Measurements from ENCODE around the gene SIPA1L2. TPM values are rescaled to one million over a fixed set of nuclear protein-coding genes. Genes with fewer than 3 reads are reported as not detected.
A peak's percentile ranks its signal among the peaks of the same experiment; 100 is the strongest.

SIPA1L2 gene, protein sequence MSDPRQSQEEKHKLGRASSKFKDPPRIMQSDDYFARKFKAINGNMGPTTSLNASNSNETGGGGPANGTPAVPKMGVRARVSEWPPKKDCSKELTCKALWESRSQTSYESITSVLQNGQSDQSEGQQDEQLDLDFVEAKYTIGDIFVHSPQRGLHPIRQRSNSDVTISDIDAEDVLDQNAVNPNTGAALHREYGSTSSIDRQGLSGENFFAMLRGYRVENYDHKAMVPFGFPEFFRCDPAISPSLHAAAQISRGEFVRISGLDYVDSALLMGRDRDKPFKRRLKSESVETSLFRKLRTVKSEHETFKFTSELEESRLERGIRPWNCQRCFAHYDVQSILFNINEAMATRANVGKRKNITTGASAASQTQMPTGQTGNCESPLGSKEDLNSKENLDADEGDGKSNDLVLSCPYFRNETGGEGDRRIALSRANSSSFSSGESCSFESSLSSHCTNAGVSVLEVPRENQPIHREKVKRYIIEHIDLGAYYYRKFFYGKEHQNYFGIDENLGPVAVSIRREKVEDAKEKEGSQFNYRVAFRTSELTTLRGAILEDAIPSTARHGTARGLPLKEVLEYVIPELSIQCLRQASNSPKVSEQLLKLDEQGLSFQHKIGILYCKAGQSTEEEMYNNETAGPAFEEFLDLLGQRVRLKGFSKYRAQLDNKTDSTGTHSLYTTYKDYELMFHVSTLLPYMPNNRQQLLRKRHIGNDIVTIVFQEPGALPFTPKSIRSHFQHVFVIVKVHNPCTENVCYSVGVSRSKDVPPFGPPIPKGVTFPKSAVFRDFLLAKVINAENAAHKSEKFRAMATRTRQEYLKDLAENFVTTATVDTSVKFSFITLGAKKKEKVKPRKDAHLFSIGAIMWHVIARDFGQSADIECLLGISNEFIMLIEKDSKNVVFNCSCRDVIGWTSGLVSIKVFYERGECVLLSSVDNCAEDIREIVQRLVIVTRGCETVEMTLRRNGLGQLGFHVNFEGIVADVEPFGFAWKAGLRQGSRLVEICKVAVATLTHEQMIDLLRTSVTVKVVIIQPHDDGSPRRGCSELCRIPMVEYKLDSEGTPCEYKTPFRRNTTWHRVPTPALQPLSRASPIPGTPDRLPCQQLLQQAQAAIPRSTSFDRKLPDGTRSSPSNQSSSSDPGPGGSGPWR (N-terminal part only)
- polyA plus RNA-seq (ENCODE audit: insufficient read length): 40.1 TPM

GRCh38 chr1:232630047-232630893 lies at the start of gene SIPA1L2:
TSS of gene SIPA1L2 (minus strand) at chr1:232630133. CDS start at chr1:232515339, 114,794 bp downstream.
- peak; percentile 96 for DNase-seq

DNA sequence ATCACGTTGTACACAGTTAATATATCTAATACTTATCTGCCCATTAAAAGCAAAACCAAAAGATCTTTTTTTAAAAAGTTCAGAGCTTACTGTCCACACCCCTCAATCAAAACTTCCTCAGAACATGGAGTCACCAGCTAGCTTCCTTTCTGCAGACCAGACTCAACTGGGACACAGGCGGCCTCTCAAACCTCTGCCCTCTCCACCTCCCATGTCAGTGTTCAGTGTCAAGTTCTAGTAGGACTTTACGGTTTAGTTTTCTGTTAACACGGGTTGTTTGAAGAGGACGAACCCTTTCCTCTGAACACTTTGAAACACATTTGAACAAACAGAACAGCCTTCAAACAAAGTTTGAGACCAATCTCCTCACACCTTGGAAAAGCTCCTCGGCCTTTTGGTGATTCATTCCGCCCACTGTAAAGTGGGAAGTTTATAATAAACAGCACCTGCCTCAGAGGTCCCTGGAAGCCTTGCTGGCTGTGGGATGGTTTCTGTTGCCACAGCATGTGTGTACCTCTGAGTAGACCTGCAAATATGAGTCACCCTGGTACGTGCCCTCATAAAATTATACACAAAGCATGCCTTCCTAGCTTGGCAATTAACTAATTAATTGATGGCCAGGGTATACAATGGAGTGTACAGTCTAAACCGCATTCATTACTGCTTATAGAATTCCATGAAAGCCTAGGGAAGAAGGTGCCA lies 48.4 kb upstream of the SIPA1L2 start:
- no peak for DNase-seq

- DNase-seq: no peak
Observed at GRCh38 chr1:232676307-232676706, 46.4 kb upstream of the SIPA1L2 start.

- DNase-seq: no peak
Observed at GRCh38 chr1:232675898-232676297, 46.0 kb upstream of the SIPA1L2 start.

- DNase-seq: peak; percentile 43
Observed at GRCh38 chr1:232675260-232675659, 45.3 kb upstream of the SIPA1L2 start.

- no peak for DNase-seq
Observed at GRCh38 chr1:232673256-232673655, 43.3 kb upstream of the SIPA1L2 start.

DNA sequence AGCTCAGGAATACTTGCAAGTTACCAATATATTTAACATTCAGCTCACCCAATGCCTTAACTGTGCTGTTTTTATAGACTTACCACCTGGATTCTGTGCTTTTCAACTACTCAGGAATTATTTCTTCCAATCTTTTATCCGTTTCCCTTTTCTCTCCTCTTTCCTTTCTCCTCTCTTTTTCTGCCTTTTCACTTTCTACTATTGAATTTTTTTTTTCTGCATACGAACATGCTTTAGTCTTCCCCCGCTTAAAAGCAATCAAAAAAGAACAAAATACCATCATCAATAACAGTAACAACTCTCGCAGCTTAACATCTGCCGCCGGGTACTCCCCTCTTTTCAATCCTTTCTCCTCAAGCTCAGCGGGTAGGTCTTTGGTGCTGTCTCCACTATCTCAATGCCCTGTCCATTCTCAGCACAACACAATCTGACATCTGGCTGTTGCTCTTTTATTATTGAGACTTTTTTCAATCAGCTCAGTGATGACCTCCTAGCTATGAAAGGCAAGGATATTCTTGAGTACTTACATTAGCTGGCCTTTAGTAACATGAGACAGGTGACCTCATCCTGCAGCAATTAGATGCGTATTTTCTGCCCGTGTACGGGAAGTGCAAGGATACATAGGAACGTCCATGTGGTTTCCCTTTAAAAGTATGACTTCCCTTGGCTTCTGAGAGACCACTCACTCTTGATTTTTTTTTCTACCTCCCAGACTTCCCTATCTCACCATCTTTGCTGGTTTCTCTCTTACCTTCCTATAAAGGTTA lies 40.2 kb upstream of the SIPA1L2 start:
- no peak for DNase-seq

- DNase-seq: peak; percentile 67
Observed at GRCh38 chr1:232667778-232668165, 37.8 kb upstream of the SIPA1L2 start.

DNA sequence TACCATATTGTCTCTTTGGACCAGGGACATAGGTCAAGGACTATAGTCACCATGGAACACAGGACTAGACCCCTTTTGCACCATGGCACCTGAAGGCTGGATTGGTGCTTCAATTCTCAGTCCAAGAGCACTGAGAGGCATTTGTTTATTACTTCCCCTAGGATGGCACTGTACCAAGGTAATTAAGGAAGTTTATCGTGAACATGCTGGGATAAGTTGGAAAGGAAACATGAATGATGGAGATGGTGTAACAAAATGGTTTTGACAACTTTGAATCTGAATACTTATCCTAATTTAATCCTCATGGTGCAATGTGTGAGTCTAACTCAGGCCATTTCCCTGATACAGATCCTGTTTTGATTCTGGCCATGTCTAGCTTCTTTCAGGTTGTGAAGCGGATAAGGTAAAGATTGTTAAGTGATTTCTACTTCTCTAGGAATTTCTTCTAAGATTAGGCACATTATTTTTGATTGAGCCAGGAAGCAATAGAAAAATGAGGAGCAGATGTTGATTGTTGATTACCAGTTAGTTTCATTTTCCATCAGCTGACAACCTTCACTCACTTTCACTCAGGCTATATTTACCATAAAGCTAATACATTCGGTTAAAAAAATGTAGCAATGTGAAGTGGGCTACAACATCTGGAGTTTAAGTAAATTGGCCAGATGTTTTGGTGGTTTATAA lies 37.3 kb upstream of the SIPA1L2 start:
- no peak for DNase-seq

DNA sequence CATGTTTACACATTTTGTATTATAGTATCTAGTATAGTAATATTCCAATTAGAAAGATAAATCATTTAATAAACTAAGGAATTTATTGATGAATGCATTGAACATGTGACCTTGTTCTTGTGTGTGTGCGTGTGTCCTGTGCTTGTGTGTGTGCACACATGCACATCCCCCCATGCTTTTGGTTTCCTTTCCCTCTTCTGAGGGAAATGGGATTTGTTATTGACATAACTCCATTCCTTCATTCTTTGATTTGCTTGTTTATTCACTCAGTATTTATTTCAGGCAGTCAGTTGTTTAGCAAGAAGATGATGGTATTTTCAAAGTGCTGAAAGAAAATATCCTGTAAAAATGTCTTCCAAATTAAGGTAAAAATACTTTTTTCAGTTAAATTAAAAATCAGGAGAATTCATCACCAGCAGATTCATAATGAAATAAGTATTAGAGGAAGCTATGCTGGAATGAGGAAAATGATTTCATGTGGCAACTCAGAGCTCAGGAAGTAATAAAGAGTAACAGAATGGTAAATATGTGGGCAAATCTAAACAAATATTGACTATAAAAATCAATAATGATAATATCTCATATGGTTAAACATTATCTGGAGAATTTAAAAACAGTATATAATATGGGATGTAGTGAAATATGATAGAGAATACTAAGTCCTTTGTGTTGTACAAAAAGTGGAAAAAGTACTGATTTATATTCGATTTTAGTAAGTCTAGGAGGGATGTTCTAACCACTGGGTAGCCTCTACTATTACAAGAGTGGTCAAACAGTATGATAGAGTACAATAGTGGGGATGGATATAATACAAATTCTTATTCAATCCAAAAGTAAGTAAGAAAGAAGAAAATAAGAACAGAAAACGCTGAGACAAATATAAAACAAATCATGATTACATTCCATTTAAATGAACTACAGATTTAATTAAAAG lies 35.2 kb upstream of the SIPA1L2 start:
- no peak for DNase-seq

DNA sequence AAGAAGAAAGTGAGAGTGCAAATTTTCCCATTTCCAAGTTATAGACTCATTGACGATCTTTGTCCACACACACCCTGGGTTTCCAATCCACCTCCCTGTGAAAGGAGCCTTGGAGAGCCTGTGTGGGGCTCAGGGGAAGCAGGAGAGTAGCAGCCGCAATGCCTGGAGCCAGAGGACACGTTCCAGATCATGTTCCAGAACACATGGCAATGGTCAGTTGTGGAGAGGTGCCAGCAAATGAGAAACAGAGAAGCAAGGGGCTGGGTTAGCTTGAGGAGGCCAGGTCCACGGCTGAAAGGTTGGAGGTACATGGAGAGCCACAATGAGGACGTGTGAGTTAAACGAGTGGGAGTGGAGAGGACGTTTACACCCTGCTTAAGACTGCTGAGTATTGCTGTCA lies 33.0 kb upstream of the SIPA1L2 start:
- DNase-seq: no peak

DNA sequence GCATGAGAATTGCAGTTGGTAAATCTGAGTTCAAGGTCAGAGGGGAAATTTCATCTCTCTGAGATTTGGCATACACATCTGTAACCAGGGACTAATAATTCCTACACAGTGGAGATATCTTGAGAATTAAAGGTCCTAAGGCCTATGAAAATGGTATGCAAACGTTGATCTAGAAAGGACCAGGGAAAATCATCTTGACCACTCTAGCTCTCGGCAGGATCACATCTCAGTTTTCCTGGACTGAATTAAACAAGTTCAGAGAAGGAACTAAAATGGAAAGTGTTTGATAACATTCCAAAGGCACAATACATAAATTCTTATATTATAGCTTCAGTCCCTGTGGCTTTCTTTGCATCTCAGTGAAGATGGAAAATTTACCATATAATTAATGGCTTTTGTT lies 28.5 kb upstream of the SIPA1L2 start:
- DNase-seq: no peak

- no peak for DNase-seq
Observed at GRCh38 chr1:232657426-232658005, 27.6 kb upstream of the SIPA1L2 start.

GRCh38 chr1:232655746-232656085 lies 25.8 kb upstream of the SIPA1L2 start:
- no peak for DNase-seq

DNA sequence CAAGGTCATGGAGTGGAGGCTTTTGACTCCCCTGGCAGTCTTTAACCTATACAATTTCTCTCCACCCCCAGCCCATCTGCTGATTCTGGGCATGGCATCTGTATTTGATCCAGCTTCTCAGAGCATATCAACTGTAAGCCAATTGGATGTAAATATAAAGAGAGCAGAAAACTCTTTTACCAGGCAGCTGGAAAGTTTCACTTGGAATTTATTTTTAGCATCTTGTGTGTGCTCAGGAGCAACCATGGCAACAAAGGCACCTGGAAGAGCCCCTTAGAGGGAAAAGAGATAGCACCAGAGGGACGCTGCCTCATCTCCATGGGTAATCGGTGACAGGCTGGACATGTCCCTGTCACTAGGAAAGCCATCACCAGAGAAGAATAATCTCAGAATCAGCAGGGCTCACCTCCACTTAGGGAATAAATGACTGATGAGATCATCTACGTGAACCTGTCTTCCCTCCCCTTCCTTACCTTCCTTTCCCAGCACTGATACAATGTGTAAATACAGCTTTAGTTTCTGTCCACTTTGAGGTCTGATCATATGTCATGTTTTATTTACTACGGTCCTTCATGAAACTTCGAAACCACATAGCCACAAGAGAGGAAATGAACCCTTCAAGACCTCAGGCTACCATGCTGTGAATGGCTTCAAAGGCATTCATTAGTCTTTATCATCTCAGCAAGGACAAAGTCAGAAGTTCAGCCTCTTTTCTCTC lies 25.3 kb upstream of the SIPA1L2 start:
- DNase-seq: peak; percentile 51

GRCh38 chr1:232653789-232654188 lies 23.9 kb upstream of the SIPA1L2 start:
- no peak for DNase-seq

GRCh38 chr1:232650845-232651244 lies 20.9 kb upstream of the SIPA1L2 start:
- no peak for DNase-seq

DNA sequence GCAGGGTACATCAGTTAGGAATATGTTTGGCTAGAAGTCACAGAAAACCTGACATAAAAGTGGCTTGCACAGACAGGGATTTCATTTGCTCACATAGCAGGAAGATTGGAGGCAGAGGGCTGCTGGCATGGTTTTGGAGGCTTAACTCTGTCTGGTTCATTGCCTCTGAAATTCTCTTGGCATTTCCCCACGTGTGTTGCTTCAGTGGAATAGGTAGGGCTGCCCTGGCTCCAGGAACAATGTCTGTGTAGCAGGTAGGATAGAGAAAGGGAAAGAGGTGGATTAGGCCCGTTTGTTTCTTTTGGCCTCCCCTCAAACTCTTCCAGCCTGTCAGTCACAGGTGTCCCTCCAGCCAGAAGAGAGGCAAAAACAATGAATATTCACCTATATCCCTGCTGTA lies 20.5 kb upstream of the SIPA1L2 start:
- DNase-seq: no peak
